GM21390 (cell line): ENCODE data around the gene SUCLG1.
"Not testable (repeated sequence)": the region's sequence is repeated elsewhere in the genome, so short reads cannot be mapped to it uniquely, and the experiment has no call there.

Experiments
- ATAC-seq: cut with Tn5 transposase; IDR thresholded peaks from one replicate; pipeline ENCODE4 v1.9.1; 2021; ENCODE audit not compliant: unreplicated experiment

The SUCLG1 gene

DNA sequence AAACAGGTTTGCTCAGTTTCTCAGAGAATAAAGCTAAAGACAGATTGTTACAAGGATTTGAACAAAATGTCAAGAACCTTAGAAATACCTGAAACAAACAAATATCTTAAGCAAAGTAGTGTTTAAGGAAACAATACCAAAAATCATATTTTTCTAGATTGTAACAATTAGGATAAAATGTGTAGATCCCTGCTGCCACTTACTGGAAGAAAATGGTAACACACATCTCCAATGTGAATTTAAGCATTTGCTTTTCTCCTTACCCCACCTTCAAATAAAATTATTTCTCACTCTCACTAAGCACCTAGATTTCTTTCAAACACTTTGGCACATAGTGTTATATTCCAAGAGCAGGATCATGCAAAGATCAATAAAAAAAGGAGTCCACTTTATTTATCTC lies 34.9 kb downstream of the SUCLG1 start:
- ATAC-seq = no peak

DNA sequence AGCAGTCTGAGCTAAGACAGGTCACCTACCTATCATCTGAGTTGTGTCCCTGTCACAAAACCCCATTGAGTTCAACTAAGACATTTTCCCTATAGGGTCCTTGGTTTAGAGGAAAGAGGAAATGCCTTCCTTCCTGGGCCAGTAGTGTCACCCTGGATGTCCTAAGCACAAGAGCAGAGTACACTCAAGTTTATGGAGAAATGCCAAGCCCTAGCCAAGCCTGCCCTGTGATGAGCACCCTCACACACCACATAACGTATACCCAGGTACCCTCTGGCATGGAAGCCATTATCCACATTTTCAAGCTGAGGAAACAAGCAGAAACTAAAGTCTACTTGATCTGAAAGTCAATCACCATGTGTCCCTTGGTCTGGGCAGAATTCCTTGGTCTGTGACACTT lies 37.3 kb downstream of the SUCLG1 start:
- ATAC-seq = no peak

DNA sequence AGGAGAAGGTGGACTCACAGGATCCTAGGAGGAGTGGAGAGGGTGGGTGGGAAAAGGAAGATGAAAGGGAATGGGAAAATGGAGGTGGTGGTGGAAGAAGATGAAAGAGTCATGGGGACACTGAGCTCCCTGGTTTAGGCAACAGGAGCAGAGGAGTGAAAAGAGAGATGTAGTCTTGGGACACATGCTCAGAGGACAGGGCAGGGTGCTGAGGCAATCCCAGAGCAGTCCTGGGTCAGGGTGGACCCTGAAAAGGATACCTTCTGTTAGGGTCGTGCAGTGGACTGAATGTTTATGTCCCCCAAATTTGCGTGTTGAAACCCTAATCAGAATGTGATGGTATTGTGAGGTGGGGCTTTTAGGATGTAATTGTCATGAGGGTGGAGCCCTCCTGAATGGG lies 37.9 kb downstream of the SUCLG1 start:
- ATAC-seq = no peak

DNA sequence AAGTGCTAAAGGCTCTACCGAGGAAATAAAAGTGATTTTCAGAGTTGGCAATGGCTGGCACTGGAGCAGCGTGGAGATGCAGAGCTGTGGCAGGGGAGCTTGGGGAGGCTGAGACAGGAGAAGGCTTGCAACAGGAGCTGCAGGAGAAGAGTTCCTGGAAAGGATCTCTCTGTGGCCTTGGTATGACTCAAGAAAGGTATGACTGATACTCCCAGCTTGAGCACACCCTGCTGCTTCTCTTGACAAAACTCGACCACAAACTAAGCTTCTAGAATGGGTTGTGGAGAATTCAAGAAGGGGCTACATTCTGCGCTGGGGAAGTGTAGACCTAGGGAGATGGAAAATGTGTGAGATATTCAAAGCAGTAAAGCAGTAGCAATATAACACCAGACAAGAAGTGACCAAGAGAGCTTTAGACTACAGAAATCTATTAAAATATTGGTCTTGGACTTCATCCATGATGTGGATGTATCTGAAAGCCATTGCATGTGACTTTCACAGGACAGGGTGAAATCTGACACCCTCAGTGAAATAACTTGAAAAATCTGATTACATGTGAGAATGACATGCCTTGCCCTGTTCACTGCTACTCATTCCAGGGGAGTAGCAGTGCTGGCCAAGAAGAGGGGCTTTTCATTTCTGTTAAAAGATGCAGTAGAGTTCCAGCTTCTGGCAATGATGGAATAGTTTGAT lies 41.5 kb downstream of the SUCLG1 start:
- ATAC-seq = no peak

GRCh38 chr2:84409531-84409930 lies 49.5 kb downstream of the SUCLG1 start:
- ATAC-seq = no peak

- not testable (repeated sequence) for ATAC-seq
Measured at GRCh38 chr2:84402111-84402510, 57.0 kb downstream of the SUCLG1 start.

GRCh38 chr2:84399839-84400238 lies 59.2 kb downstream of the SUCLG1 start:
- not testable (repeated sequence) for ATAC-seq

- ATAC-seq = no peak
Measured at GRCh38 chr2:84395820-84396219, 63.3 kb downstream of the SUCLG1 start.

- no peak for ATAC-seq
Measured at GRCh38 chr2:84394628-84395027, 64.5 kb downstream of the SUCLG1 start.

DNA sequence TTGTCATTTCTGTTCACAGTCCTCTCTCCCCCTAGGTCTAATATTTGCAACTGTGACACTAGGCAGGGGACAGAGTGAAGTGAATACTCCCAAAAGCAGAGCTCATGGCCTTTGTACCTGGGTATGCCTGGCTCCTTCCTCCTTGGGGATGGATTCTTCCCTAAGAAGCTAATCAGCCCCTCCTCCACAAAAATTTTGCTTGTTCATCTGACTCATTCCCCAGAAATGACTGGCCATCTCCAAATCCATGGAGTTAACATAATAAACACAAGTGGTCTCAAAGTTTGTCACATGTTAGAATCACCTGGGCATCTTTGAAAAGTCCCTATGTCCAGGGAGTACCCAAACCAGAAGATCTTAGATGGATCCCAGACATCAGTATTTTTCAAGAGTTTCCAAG lies 65.3 kb downstream of the SUCLG1 start:
- no peak for ATAC-seq

- no peak for ATAC-seq
Measured at GRCh38 chr2:84389794-84390193, 69.3 kb downstream of the SUCLG1 start.

DNA sequence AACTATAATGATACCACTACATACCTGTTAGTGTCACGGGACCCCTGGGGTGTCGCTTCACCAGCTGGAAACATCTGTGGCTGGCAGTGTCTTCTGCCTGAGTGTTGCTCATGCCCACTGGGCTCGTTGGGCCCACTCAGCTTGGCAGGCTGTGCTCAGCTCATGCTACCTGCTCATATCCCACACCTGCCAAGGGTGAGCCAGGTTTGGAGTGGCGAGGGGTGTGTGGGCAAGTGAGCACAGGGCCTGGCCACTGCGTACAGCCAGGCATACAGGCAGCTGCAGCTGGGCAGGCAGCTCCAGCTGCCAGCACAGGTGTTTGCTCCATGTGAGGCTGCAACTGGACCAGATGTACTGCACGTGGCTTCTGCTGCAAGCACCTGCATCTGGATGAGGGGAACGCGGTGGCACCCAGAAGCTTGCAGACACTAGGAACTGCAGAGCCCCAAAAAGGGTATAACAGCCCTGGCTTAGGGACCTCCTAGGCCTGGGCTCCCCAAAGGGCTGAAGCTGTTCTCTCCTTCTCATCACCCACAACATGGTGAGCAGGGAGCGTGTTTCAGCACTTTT lies 70.1 kb downstream of the SUCLG1 start:
- ATAC-seq = no peak

DNA sequence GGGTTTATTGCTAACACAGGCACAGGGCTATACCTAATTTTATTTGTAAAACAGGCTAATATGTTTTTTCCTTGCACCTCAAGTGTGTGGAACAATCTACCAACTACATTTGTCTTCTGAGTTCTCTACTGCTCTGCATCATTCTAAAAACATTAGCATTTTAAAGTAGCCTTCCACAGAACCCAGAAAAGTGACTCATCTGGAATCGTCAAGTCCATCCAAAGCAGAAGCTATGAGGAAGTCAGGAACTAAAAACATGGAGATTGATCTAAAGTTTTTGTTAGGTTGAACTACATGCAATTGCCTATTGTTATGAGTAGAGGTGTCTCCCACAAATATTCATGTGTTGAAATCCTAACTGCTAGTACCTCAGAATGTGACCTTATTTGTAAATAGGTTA lies 70.9 kb downstream of the SUCLG1 start:
- no peak for ATAC-seq

DNA sequence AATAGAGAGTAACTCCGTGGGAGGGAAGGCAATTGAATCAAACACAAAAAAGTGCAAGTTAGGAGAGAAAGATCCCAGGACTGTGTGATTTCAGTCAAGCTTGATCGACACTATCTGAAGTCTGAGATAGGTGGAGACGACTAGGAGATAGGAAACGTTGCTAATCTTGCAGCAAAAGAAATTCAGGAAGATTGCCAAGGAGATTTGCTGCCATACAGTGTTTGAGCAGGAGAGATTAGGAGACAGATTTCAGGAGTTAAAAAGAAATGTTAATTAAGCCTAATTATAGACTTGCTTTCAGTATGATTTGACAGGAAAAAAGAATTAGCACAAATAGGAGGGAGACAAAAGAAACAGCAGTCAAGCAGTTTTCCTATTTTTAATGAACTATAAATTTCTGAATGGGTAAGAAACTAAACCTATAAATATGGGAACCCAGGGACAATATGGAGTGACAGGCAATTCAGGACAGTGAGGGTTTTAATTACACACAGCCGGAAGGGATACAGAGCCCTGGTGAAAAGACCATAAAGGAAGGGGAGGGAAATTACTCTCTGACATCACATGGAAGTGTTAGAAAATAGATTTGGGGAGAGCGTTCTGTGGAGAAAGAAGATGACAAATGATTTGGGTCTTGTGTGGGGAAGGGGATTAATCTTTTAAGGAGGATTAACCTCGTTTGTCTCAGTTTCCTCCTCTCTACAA lies 72.6 kb downstream of the SUCLG1 start:
- ATAC-seq = no peak

- no peak for ATAC-seq
Measured at GRCh38 chr2:84383271-84383670, 75.8 kb downstream of the SUCLG1 start.

DNA sequence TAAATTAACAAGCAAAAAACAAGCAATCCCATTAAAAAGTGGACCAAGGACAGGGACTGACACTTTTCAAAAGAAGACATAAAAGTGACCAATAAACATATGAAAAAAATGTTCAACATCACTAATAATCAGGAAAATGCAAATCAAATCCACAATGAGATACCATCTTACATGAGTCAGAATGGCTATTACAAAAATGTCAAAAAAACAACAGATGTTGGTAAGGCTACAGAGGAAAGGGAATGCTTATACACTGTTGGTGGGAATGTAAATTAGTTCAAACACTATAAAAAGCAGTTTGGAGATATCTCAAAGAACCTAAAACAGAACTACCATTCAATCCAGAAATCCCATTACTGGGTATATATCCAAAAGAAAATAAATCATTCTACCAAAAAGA lies 78.2 kb downstream of the SUCLG1 start:
- no peak for ATAC-seq

DNA sequence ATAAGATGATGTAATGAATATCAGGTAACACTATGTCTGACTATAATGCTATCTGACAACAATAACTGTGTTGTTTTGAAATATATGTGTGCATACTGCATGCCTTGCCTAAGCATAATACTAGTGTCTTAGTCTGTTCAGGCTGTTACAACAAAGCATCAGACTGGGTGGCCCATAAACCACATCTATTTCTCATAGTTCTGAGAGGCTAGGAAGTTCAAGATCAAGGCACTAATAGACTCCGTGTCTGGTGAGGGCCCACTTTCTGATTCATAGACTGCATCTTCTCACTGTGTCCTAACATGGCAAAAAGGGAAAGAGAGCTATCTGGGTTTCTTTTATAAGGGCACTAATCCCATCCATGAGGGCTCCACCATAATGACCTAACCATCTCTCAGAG lies 80.1 kb downstream of the SUCLG1 start:
- ATAC-seq = no peak

GRCh38 chr2:84375020-84375419 lies 84.1 kb downstream of the SUCLG1 start:
- no peak for ATAC-seq

DNA sequence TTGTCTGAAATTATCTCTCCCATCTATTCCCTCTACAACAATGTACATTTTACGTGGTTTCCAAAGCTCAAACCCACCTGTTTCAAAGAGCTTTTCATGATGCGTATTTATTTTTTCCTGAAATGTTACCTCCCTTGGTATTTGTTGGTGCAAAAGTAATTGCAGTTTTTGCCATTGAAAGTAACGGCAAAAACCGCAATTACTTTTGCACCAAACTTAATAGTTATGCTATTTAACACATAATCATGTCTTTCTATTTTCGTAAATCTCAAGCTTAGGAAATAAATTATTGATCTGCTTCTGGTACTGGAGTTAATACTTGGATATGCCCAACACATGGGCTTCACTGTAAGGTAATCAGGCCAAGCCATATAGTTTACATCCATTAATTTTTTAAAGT lies 85.2 kb downstream of the SUCLG1 start:
- ATAC-seq = no peak
